IMR-90 (cell line): Measurements from ENCODE around the gene TUBGCP2. TPM values are rescaled to one million over a fixed set of nuclear protein-coding genes. Genes with fewer than 3 reads are reported as not detected.

Source experiments
- ATAC-seq: fragments of 200-7000 bp; cut with Tn5 transposase; 2 replicates; pipeline ENCODE4 v1.9.1; 2020; ENCODE audit warnings: low read depth, mild to moderate bottlenecking, moderate library complexity
- BruUV-seq: library from RNA; stranded (reverse); fragments of 400-500 nt; replicated peaks from 2 replicates; lab custom pipeline; 2021; lab: Mats Ljungman, UMichigan
- CTCF ChIA-PET: fragments of 300-600 bp; formaldehyde crosslinking; extraction: SDS; loops from one replicate; lab custom pipeline; 2021; ENCODE audit warnings: antibody characterized with exemption; lab: Yijun Ruan, JAX
- POLR2A ChIA-PET: fragments of 300-600 bp; sonication (Branson Sonifier 250); formaldehyde crosslinking; loops from one replicate; lab custom pipeline; 2022; ENCODE audit warnings: antibody characterized with exemption; ENCODE audit not compliant: unreplicated experiment; lab: Charles Lee
- DNase-seq: peaks from one replicate; pipeline ENCODE4 v3.0.0; 2013
- H2AFZ ChIP-seq: replicated peaks from 2 replicates; pipeline ENCODE3; 2013; ENCODE audit warnings: low read length, mild to moderate bottlenecking; ENCODE audit not compliant: poor library complexity
- H2AK5ac ChIP-seq: 2 replicates; pipeline ENCODE4 v1.6.1; 2013; ENCODE audit warnings: low read depth, low read length, inconsistent platforms
- H2AK9ac ChIP-seq: replicated peaks from 2 replicates; pipeline ENCODE3; 2013; ENCODE audit warnings: mild to moderate bottlenecking, low read depth, low read length, moderate library complexity; ENCODE audit not compliant: poor library complexity
- H2BK120ac ChIP-seq: 2 replicates; pipeline ENCODE4 v1.6.1; 2013; ENCODE audit warnings: low read depth, low read length, inconsistent platforms
- H2BK15ac ChIP-seq: 3 replicates; pipeline ENCODE4 v1.6.1; 2013; ENCODE audit warnings: low read depth, low read length, inconsistent platforms
- H2BK20ac ChIP-seq: 2 replicates; pipeline ENCODE4 v1.6.1; 2013; ENCODE audit warnings: low read depth, mild to moderate bottlenecking, inconsistent platforms, low read length, moderate library complexity
- H2BK5ac ChIP-seq: 2 replicates; pipeline ENCODE4 v1.6.1; 2013; ENCODE audit warnings: mild to moderate bottlenecking, low read depth, low read length, inconsistent platforms; ENCODE audit not compliant: poor library complexity, severe bottlenecking
- H3K14ac ChIP-seq: replicated peaks from 2 replicates; pipeline ENCODE4 v1.6.1; 2013; ENCODE audit warnings: low read depth, low read length, inconsistent platforms
- H3K18ac ChIP-seq: 2 replicates; pipeline ENCODE4 v1.6.1; 2013; ENCODE audit warnings: low read depth, low read length, control low read depth
- H3K23ac ChIP-seq: 2 replicates; pipeline ENCODE4 v1.6.1; 2013; ENCODE audit warnings: low read depth, low read length, inconsistent platforms
- H3K27ac ChIP-seq: 2 replicates; pipeline ENCODE4 v1.5.1; 2013; ENCODE audit warnings: mild to moderate bottlenecking, control low read depth, low read length; ENCODE audit not compliant: insufficient read depth
- H3K27me3 ChIP-seq: 2 replicates; pipeline ENCODE4 v1.6.1; 2013; ENCODE audit warnings: low read length; ENCODE audit not compliant: control insufficient read depth, insufficient read depth
- H3K36me3 ChIP-seq: 2 replicates; pipeline ENCODE4 v1.6.1; 2013; ENCODE audit warnings: low read length, mixed read lengths; ENCODE audit not compliant: control insufficient read depth, insufficient read depth
- H3K4ac ChIP-seq: 2 replicates; pipeline ENCODE4 v1.6.1; 2013; ENCODE audit warnings: low read depth, low read length, inconsistent platforms
- H3K4me1 ChIP-seq: 2 replicates; pipeline ENCODE4 v1.6.1; 2013; ENCODE audit warnings: low read length, mixed read lengths; ENCODE audit not compliant: control insufficient read depth, insufficient read depth
- H3K4me2 ChIP-seq: 2 replicates; pipeline ENCODE4 v1.6.1; 2013; ENCODE audit warnings: low read depth, mild to moderate bottlenecking, control low read depth, low read length, moderate library complexity
- H3K4me3 ChIP-seq: 2 replicates; pipeline ENCODE4 v1.5.1; 2013; ENCODE audit warnings: low read depth, mild to moderate bottlenecking, control low read depth, low read length, moderate library complexity; ENCODE audit not compliant: insufficient read depth
- H3K56ac ChIP-seq: 2 replicates; pipeline ENCODE4 v1.6.1; 2013; ENCODE audit warnings: low read length, inconsistent platforms; ENCODE audit not compliant: insufficient read depth; ENCODE audit errors: extremely low read depth
- H3K79me1 ChIP-seq, 2 experiments: 2 replicates each; pipeline ENCODE4 v1.6.1; 2013; ENCODE audit warnings: low read length in 2 of 2, inconsistent platforms in 1 of 2, low read depth in 1 of 2
- H3K9ac ChIP-seq: 2 replicates; pipeline ENCODE4 v1.6.1; 2013; ENCODE audit warnings: low read depth, low read length, control low read depth
- H3K9me1 ChIP-seq: 2 replicates; pipeline ENCODE4 v1.6.1; 2013; ENCODE audit warnings: low read length, inconsistent platforms; ENCODE audit not compliant: insufficient read depth
- H3K9me3 ChIP-seq: 2 replicates; pipeline ENCODE4 v1.6.1; 2013; ENCODE audit warnings: low read length; ENCODE audit not compliant: control insufficient read depth, insufficient read depth
- H4K20me1 ChIP-seq: 2 replicates; pipeline ENCODE4 v1.6.1; 2013; ENCODE audit warnings: low read length, inconsistent platforms; ENCODE audit not compliant: insufficient read depth
- H4K5ac ChIP-seq: 2 replicates; pipeline ENCODE4 v1.6.1; 2013; ENCODE audit warnings: mild to moderate bottlenecking, low read depth, low read length, control low read depth
- H4K8ac ChIP-seq, 2 experiments: 2 replicates each; pipeline ENCODE4 v1.6.1; 2013; ENCODE audit warnings: low read depth in 2 of 2, low read length in 2 of 2, control low read depth in 1 of 2, inconsistent platforms in 1 of 2
- H4K91ac ChIP-seq: 2 replicates; pipeline ENCODE4 v1.6.1; 2013; ENCODE audit warnings: low read depth, low read length, inconsistent platforms; ENCODE audit not compliant: insufficient read depth
- BHLHE40 ChIP-seq: fragments of 150-350 bp; IDR thresholded peaks from 2 replicates; pipeline ENCODE4 v1.6.1; 2016; ENCODE audit warnings: mild to moderate bottlenecking, low read depth, low read length
- CEBPB ChIP-seq: IDR thresholded peaks from 2 replicates; pipeline ENCODE4 v1.6.1; 2012; ENCODE audit warnings: low read depth, low read length, improper control_type of control experiment
- CTCF ChIP-seq: conservative IDR thresholded peaks from 2 replicates; pipeline ENCODE4 v1.5.1; 2012; ENCODE audit warnings: mild to moderate bottlenecking, low read depth, low read length, improper control_type of control experiment
- ELK1 ChIP-seq: fragments of 150-350 bp; IDR thresholded peaks from 2 replicates; pipeline ENCODE4 v1.6.1; 2016; ENCODE audit warnings: low read depth, mild to moderate bottlenecking, low read length, moderate library complexity, borderline replicate concordance
- FOS ChIP-seq: fragments of 150-350 bp; IDR thresholded peaks from 2 replicates; pipeline ENCODE4 v1.6.1; 2016; ENCODE audit warnings: low read depth, low read length
- MAFK ChIP-seq: IDR thresholded peaks from 2 replicates; pipeline ENCODE4 v1.6.1; 2012; ENCODE audit warnings: low read depth, low read length, improper control_type of control experiment
- MAZ ChIP-seq: IDR thresholded peaks from 2 replicates; pipeline ENCODE4 v1.6.1; 2012; ENCODE audit warnings: low read depth, mild to moderate bottlenecking, low read length, improper control_type of control experiment, moderate library complexity, borderline replicate concordance
- MXI1 ChIP-seq: IDR thresholded peaks from 2 replicates; pipeline ENCODE4 v1.6.1; 2012; ENCODE audit warnings: low read depth, mild to moderate bottlenecking, low read length, moderate library complexity, borderline replicate concordance
- POLR2A ChIP-seq: IDR thresholded peaks from 2 replicates; pipeline ENCODE4 v1.6.1; 2012; ENCODE audit warnings: mild to moderate bottlenecking, low read depth, low read length
- RAD21 ChIP-seq: IDR thresholded peaks from 2 replicates; pipeline ENCODE4 v1.6.1; 2012; ENCODE audit warnings: low read length, improper control_type of control experiment
- SMC3 ChIP-seq: fragments of 150-350 bp; IDR thresholded peaks from 2 replicates; pipeline ENCODE4 v1.6.1; 2016; ENCODE audit warnings: low read depth, mild to moderate bottlenecking, antibody characterized with exemption, low read length, moderate library complexity
- WGBS, 2 experiments: methylation state at CpG; one replicate each; pipeline versions ENCODE4 v1.1.5 to v1.1.7; 2013; ENCODE audit warnings: missing lambda C conversion rate in 2 of 2; ENCODE audit not compliant: insufficient read length in 1 of 2; ENCODE audit errors: extremely low coverage in 2 of 2; 5-methylcytosine and 5-hydroxymethylcytosine counted together
- dilution Hi-C: fragments of 300-500 bp; cut with HindIII; formaldehyde crosslinking; loops from one replicate; pipeline ENCODE4 v1.14.3; 2018; ENCODE audit warnings: low sequenced_read_pairs; ENCODE audit not compliant: unreplicated experiment
- in situ Hi-C: fragments of 300-500 bp; cut with MboI; formaldehyde crosslinking; loops from 3 replicates; pipeline ENCODE4 v1.14.3; 2019; ENCODE audit warnings: low sequenced_read_pairs, inconsistent platforms, mixed read lengths
- intact Hi-C: fragments of 100-400 bp; cut with micrococcal nuclease; formaldehyde crosslinking; loops from 2 replicates; pipeline ENCODE4 v1.10.0; 2022
- polyA plus RNA-seq, 3 experiments: library from polyadenylated mRNA; depleted of rRNA; stranded (reverse); fragments of >200 nt; gene quantifications; 2 replicates each; pipeline ENCODE4 v1.2.3, GENCODE V29; 2012; ENCODE audit warnings: low replicate concordance in 1 of 3
- total RNA-seq: library from RNA; depleted of rRNA; stranded (reverse); fragments of >200 nt; gene quantifications from 2 replicates; pipeline ENCODE4 v1.2.3, GENCODE V29; 2012

TUBGCP2 gene
- total and polyA plus RNA-seq, 2 of the 4 experiments (the other 2 are of a cell fraction): 48.1 to 72.6 TPM

- dilution Hi-C loops: no loop called here
- in situ Hi-C loops: no loop called here
- H3K27ac ChIP-seq: no peak overlapping the region
- H4K5ac ChIP-seq: no peak overlapping the region
- H3K56ac ChIP-seq: no peak overlapping the region
- no peaks in the 10 kb centered on the region for H3K9me3 ChIP-seq
- CTCF ChIA-PET: interaction anchor here (0.9 kb wide), 1 partner anchor 23 kb away, joined by 3 read pairs; no protein-coding TSS in a partner anchor
- no peak overlapping the region for H4K8ac ChIP-seq
- no peak overlapping the region for H2BK15ac ChIP-seq
- H3K4me2 ChIP-seq: no peak overlapping the region
- no peak overlapping the region for H2BK120ac ChIP-seq
- WGBS, 2 experiments: no CpG with 5 or more reads among the region's 5 CpGs
- H3K23ac ChIP-seq: no peak overlapping the region
- no peak overlapping the region for H2AFZ ChIP-seq
- TF ChIP-seq MAFK: no peak
- no peak for TF ChIP-seq ELK1
- no peak for TF ChIP-seq CTCF
- TF ChIP-seq BHLHE40: no peak
- no peak for TF ChIP-seq RAD21
- no peak for TF ChIP-seq POLR2A
- TF ChIP-seq MAZ: no peak
- no peak for TF ChIP-seq FOS
- no peak for TF ChIP-seq MXI1
- no peak for TF ChIP-seq CEBPB
- TF ChIP-seq SMC3: no peak
- H3K9me1 ChIP-seq: peaks cover 14% of the 10 kb centered on the region; the same call in 1 of the 2 replicates
- DNase-seq (no peak), ATAC-seq (no peak)
- H3K4ac ChIP-seq: no peak overlapping the region
- H2BK5ac ChIP-seq: no peak overlapping the region
- no peak overlapping the region for H3K9ac ChIP-seq
- H3K4me1 ChIP-seq: peaks cover 8% of the 10 kb centered on the region
- H3K79me1 ChIP-seq: peaks cover 14 to 62% of the 10 kb centered on the region in 2 experiments
- intact Hi-C loops: loop anchor here (5.0 kb wide), 2 partner anchors 44 to 159 kb away; no protein-coding TSS in a partner anchor
- no peak overlapping the region for H2BK20ac ChIP-seq
- no peak overlapping the region for H3K18ac ChIP-seq
- peaks cover 56% of the 10 kb centered on the region for H4K20me1 ChIP-seq
- H3K36me3 ChIP-seq: peaks cover 12% of the 10 kb centered on the region; the same call in 1 of the 2 replicates
- H2AK5ac ChIP-seq: no peak overlapping the region
- H4K91ac ChIP-seq: no peak overlapping the region
- no peak overlapping the region for H3K14ac ChIP-seq
- POLR2A ChIA-PET: no interaction called here
- no peak overlapping the region for H2AK9ac ChIP-seq
- no TSS peak for BruUV-seq
- no peaks in the 10 kb centered on the region for H3K27me3 ChIP-seq
- H3K4me3 ChIP-seq: no peak overlapping the region
Observed at GRCh38 chr10:133306097-133306476, 2.6 kb downstream of the TUBGCP2 start.
